Activated B cell treated with CpG ODN at 0.5 μM for 24 hours (primary cell): ENCODE measurements around the gene USP38. TPM values are rescaled to one million over a fixed set of nuclear protein-coding genes. Genes with fewer than 3 reads are reported as not detected.

ENCODE experiments used
- ATAC-seq: fragments of 200-7000 bp; cut with Tn5 transposase; one replicate; pipeline ENCODE4 v1.10.0; 2021; ENCODE audit warnings: low read depth, mild to moderate bottlenecking, moderate library complexity
- CTCF ChIA-PET: fragments of 350-600 bp; sonication (Branson Sonifier 250); formaldehyde crosslinking; loops from one replicate; lab custom pipeline; 2021; ENCODE audit warnings: antibody characterized with exemption; lab: Charles Lee
- POLR2A ChIA-PET: fragments of 350-600 bp; sonication (Branson Sonifier 250); formaldehyde crosslinking; loops from one replicate; lab custom pipeline; 2021; ENCODE audit warnings: antibody characterized with exemption; lab: Charles Lee
- DNase-seq: peaks from one replicate; pipeline ENCODE4 v3.0.0; 2022
- H3K27ac Mint-ChIP-seq: one replicate; pipeline ENCODE4 v1.8.0; 2020; ENCODE audit warnings: mixed read lengths
- H3K27me3 Mint-ChIP-seq: one replicate; pipeline ENCODE4 v1.8.0; 2021; ENCODE audit warnings: mixed read lengths
- H3K36me3 Mint-ChIP-seq: one replicate; pipeline ENCODE4 v1.8.0; 2021; ENCODE audit warnings: low read depth, mixed read lengths
- H3K4me1 Mint-ChIP-seq: one replicate; pipeline ENCODE4 v1.8.0; 2021; ENCODE audit warnings: mixed read lengths
- H3K4me3 Mint-ChIP-seq: one replicate; pipeline ENCODE4 v1.8.0; 2020; ENCODE audit warnings: mild to moderate bottlenecking, mixed read lengths
- H3K9me3 Mint-ChIP-seq: one replicate; pipeline ENCODE4 v1.8.0; 2020; ENCODE audit warnings: mixed read lengths
- intact Hi-C: fragments of 100-400 bp; cut with micrococcal nuclease; formaldehyde crosslinking; loops from one replicate; pipeline ENCODE4 v1.15.1; 2024
- total RNA-seq: library from RNA; stranded (reverse); gene quantifications from 2 replicates; pipeline ENCODE4 v1.2.3, GENCODE V29; 2022
- TF ChIP-seq, protein P1 (sequence below): fragments of 200-600 bp; IDR thresholded peaks from one replicate; pipeline ENCODE4 v1.8.0; 2022; ENCODE audit warnings: antibody characterized with exemption, mild to moderate bottlenecking

The USP38 gene
- total RNA-seq, 1 donor from 2014 or later = 24.9 TPM

DNA sequence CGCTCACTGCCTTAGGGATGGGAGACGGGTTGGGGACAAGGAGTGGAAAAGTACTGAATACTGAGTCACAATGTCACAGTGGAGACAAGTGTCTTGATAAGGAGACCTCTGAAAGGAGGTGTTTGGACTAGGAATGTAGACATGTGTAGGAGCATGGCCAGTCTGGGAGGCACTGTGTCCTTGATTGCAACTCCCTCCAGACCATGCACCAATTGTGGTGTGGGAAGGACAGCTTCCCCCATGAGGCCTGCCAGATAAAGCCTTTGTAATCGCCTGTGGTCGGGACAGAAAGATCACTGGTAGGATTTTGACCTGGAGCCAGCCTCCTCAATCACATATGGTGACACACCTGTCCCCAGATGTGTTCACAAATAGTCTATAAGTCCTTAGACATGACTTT is 64.1 kb downstream of the USP38 start:
- Mint-ChIP-seq H3K27ac (no peak overlapping the region), H3K27me3 (no peaks in the 10 kb centered on the region), H3K4me3 (no peak overlapping the region), H3K36me3 (no peaks in the 10 kb centered on the region), H3K9me3 (no peaks in the 10 kb centered on the region), H3K4me1 (no peaks in the 10 kb centered on the region)
- POLR2A ChIA-PET = no interaction called here
- intact Hi-C loops = no loop called here
- TF ChIP-seq, protein P1, sequence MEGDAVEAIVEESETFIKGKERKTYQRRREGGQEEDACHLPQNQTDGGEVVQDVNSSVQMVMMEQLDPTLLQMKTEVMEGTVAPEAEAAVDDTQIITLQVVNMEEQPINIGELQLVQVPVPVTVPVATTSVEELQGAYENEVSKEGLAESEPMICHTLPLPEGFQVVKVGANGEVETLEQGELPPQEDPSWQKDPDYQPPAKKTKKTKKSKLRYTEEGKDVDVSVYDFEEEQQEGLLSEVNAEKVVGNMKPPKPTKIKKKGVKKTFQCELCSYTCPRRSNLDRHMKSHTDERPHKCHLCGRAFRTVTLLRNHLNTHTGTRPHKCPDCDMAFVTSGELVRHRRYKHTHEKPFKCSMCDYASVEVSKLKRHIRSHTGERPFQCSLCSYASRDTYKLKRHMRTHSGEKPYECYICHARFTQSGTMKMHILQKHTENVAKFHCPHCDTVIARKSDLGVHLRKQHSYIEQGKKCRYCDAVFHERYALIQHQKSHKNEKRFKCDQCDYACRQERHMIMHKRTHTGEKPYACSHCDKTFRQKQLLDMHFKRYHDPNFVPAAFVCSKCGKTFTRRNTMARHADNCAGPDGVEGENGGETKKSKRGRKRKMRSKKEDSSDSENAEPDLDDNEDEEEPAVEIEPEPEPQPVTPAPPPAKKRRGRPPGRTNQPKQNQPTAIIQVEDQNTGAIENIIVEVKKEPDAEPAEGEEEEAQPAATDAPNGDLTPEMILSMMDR = no peak
- DNase-seq (no peak), ATAC-seq (no peak)
- CTCF ChIA-PET = no interaction called here

GRCh38 chr4:143250617-143251016 is 65.9 kb downstream of the USP38 start:
- H3K9me3 Mint-ChIP-seq = no peaks in the 10 kb centered on the region
- intact Hi-C loops = no loop called here
- CTCF ChIA-PET = no interaction called here
- H3K27ac Mint-ChIP-seq = no peak overlapping the region
- H3K4me3 Mint-ChIP-seq = no peak overlapping the region
- TF ChIP-seq, protein P1 = no peak
- H3K27me3 Mint-ChIP-seq = peaks cover 2% of the 10 kb centered on the region
- H3K4me1 Mint-ChIP-seq = no peaks in the 10 kb centered on the region
- DNase-seq (no peak), ATAC-seq (no peak)
- no peaks in the 10 kb centered on the region for H3K36me3 Mint-ChIP-seq
- POLR2A ChIA-PET = no interaction called here

DNA sequence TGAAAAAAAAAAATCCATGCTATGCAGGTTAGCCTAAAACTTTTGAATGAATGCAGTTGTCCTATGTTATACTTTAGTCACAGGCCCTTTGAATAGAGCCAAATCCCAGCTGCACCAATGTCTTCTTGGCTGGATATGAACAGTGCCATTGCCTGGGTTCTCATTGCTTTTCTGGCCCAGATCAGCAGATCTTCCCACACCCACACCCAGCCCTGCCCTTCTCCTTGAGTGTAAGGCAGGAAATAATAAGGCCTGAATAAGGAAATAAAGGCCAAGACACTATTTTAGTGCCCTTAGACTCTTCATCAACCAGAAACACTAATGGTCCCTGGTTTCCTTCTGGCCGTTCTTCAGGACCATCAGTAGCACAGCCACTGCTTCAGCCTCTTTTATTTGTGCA is 66.6 kb downstream of the USP38 start:
- Mint-ChIP-seq H3K27ac (no peak overlapping the region), H3K27me3 (peaks cover 2% of the 10 kb centered on the region), H3K36me3 (no peaks in the 10 kb centered on the region), H3K4me3 (no peak overlapping the region), H3K4me1 (no peaks in the 10 kb centered on the region), H3K9me3 (no peaks in the 10 kb centered on the region)
- DNase-seq = no peak
- POLR2A ChIA-PET = no interaction called here
- ATAC-seq = no peak
- CTCF ChIA-PET = no interaction called here
- TF ChIP-seq, protein P1 = no peak
- intact Hi-C loops = no loop called here

- intact Hi-C loops = no loop called here
- CTCF ChIA-PET = no interaction called here
Observed at GRCh38 chr4:143251779-143252178, 67.1 kb downstream of the USP38 start.

GRCh38 chr4:143252478-143252877 is 67.8 kb downstream of the USP38 start:
- intact Hi-C loops = no loop called here
- DNase-seq = no peak
- H3K27ac Mint-ChIP-seq = no peak overlapping the region
- TF ChIP-seq, protein P1 = no peak
- no peaks in the 10 kb centered on the region for H3K36me3 Mint-ChIP-seq
- POLR2A ChIA-PET = no interaction called here
- no peak for ATAC-seq
- no peaks in the 10 kb centered on the region for H3K9me3 Mint-ChIP-seq
- no peaks in the 10 kb centered on the region for H3K4me1 Mint-ChIP-seq
- peaks cover 2% of the 10 kb centered on the region for H3K27me3 Mint-ChIP-seq
- no peak overlapping the region for H3K4me3 Mint-ChIP-seq
- CTCF ChIA-PET = no interaction called here

More at GRCh38 chr4:143251779-143252178, 67.1 kb downstream of the USP38 start:
- Mint-ChIP-seq H3K27ac (no peak overlapping the region), H3K27me3 (peaks cover 2% of the 10 kb centered on the region), H3K4me3 (no peak overlapping the region), H3K36me3 (no peaks in the 10 kb centered on the region), H3K4me1 (no peaks in the 10 kb centered on the region), H3K9me3 (no peaks in the 10 kb centered on the region)
- TF ChIP-seq, protein P1 = no peak
- no peak for ATAC-seq
- DNase-seq = no peak
- POLR2A ChIA-PET = no interaction called here
